Ishikawa (cell line): Measurements from ENCODE around the gene TNP2.
A peak's percentile ranks its signal among the peaks of the same experiment; 100 is the strongest.

Experiments
- CEBPB ChIP-seq: IDR thresholded peaks from 2 replicates; pipeline ENCODE4 v1.6.1; 2012
- CREB1 ChIP-seq: IDR thresholded peaks from 2 replicates; pipeline ENCODE4 v1.6.1; 2012; ENCODE audit warnings: low read depth
- EGR1 ChIP-seq: IDR thresholded peaks from 2 replicates; pipeline ENCODE4 v1.6.1; 2012
- EP300 ChIP-seq: IDR thresholded peaks from 2 replicates; pipeline ENCODE4 v1.6.1; 2012; ENCODE audit warnings: borderline replicate concordance
- FOXM1 ChIP-seq: IDR thresholded peaks from 2 replicates; pipeline ENCODE4 v1.6.1; 2012; ENCODE audit warnings: low read depth, borderline replicate concordance
- NFIC ChIP-seq: IDR thresholded peaks from 2 replicates; pipeline ENCODE4 v1.6.1; 2012
- RAD21 ChIP-seq: IDR thresholded peaks from 2 replicates; pipeline ENCODE4 v1.6.1; 2012; ENCODE audit warnings: low read depth
- TAF1 ChIP-seq: IDR thresholded peaks from 2 replicates; pipeline ENCODE4 v1.6.1; 2012; ENCODE audit warnings: low read depth, mild to moderate bottlenecking
- TCF12 ChIP-seq: IDR thresholded peaks from 2 replicates; pipeline ENCODE4 v1.6.1; 2012; ENCODE audit warnings: low read depth
- TEAD4 ChIP-seq: IDR thresholded peaks from 2 replicates; pipeline ENCODE4 v1.6.1; 2012
- YY1 ChIP-seq: IDR thresholded peaks from 2 replicates; pipeline ENCODE4 v1.6.1; 2012; ENCODE audit warnings: low read depth
- ZBTB7A ChIP-seq: IDR thresholded peaks from 2 replicates; pipeline ENCODE4 v1.6.1; 2012; ENCODE audit warnings: low read depth
- TF ChIP-seq, protein P1 (sequence below): IDR thresholded peaks from 2 replicates; pipeline ENCODE4 v1.6.1; 2012
- TF ChIP-seq, protein P2 (sequence below): IDR thresholded peaks from 2 replicates; pipeline ENCODE4 v1.6.1; 2012
- TF ChIP-seq, protein P3 (sequence below): IDR thresholded peaks from 2 replicates; pipeline ENCODE4 v1.6.1; 2012; ENCODE audit warnings: low read depth, mild to moderate bottlenecking

Gene TNP2

DNA sequence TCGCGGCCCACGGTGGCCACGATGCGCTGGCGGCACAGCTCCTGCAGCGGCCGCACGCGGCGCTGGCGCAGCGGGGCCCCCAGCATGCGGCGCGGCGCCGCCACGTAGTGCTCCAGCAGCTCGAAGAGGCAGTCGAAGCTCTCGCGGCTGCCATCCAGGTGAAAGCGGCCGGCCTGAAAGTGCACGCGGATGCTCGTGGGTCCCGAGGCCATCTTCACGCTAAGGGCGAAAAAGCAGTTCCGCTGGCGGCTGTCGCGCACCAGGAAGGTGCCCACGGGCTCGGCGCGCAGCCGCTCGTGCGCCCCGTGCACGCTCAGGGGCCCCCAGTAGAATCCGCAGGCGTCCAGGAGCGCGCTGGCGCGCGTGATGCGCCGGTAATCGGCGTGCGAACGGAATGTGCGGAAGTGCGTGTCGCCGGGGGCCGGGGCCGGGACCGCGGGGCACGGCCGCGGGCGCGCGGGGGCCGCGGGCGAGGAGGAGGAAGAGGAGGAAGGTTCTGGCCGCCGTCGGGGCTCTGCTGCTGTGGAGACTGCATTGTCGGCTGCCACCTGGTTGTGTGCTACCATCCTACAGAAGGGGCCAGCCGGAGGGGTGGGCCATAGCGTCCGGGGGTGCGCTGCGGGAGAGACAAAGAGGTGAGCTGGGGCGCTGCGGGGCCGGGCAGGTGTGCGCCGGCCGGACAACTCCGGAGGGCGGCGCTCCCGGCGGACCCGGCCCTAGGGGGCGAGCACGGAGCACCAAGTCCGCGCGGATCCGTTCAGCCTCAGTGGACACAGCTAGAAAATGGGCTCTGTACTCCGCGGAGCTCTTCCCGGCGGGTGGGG lies 14.0 kb downstream of the TNP2 start:
- TF ChIP-seq RAD21 = no peak
- TF ChIP-seq EP300 = 0 out of 2 replicates have a peak, but pooled peaks have one; percentile 11

DNA sequence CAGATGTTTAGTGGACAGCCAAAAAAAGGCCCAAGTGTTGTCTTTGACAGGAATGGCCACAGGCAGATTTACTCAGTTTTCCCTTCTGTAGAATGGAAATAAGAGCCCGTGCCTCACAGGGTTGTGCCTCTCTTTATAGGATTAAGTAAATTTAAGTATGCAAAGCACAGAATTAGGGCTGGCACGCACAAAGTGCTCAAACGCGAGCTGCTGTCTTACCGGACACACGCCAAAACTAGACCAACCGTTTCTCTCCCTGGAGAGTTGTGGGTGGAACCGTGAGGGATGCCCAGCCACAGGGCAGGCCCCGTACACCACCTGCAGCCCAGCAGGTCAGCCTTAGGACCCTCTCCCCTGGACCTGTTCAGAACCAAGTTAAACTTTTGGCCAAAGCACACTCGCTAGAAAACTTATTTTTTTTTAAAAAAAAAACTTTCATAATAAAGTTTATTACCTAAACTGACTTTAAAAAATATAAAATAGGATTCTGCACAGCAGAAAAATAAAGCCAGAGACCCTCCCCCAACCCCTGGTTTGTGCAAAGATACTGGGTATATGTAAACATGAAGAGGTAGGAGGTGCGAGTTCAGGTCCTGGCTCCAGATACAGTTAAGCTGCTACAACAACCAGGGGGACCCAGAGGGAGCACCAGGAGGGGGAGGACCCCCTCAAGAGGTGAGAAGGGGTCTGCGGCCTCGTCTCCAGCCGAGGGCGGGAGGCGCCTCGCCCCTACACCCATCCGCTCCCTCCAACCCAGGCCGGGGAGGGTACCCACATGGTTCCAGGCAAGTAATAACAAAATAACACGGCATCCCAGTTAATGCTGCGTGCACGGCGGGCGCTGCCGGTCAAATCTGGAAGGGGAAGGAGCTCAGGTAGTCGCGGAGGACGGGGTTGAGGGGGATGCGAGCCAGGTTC lies 14.9 kb downstream of the TNP2 start:
- no peak for TF ChIP-seq CEBPB
- TF ChIP-seq EP300 = no peak
- TF ChIP-seq TCF12 = no peak
- TF ChIP-seq YY1 = no peak
- TF ChIP-seq ZBTB7A = no peak
- TF ChIP-seq FOXM1 = no peak
- no peak for TF ChIP-seq TAF1
- TF ChIP-seq TEAD4 = no peak
- no peak for TF ChIP-seq NFIC
- TF ChIP-seq, protein P1, sequence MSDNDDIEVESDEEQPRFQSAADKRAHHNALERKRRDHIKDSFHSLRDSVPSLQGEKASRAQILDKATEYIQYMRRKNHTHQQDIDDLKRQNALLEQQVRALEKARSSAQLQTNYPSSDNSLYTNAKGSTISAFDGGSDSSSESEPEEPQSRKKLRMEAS = no peak

DNA sequence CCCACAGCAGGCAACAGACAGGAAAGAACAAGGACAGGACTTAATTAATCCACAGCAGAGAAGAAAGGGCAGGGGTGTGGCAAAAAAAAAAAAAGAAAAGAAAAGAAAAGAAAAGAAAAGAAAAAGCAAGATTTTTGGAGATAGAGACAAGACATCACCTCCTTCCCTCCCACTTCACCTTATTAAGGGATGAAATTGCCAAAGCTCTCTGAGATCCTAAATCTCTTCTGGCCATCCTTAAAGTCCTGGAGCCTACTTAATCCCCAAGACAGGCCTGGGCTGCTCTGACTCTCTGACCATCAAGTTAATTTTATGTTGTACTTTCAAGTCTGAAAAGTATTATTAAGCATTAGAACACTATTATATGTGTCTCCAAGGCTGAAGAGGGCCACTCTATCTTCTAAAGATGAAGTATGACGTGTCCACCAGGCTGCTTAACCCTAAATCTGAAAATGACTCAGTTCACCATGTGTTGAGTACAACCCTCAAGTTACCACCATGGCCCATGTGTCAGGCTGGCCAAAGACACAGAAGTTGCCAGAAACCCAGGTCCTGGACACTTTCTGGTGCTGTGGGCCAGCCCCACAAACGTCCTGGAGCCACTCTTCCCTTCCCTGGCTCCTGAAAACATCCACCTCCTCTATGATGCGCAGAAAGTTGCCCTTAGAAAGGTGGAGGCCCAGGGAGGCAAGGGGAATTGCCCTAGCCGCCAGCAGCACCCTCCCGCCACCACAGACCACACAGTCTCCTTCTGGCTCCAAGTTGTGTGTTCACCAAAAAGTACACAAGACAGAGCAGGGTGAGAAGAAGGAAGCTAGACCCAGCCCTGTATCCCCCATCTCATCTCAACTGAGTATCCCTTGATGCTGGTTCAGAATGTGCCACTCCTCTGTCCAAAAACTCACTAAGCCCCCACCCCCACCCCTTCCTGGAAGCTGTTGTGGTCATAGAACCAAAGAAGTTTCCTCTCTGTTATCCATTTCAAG lies 15.8 kb downstream of the TNP2 start:
- TF ChIP-seq CREB1 = no peak
- TF ChIP-seq CEBPB = no peak
- no peak for TF ChIP-seq TEAD4

DNA sequence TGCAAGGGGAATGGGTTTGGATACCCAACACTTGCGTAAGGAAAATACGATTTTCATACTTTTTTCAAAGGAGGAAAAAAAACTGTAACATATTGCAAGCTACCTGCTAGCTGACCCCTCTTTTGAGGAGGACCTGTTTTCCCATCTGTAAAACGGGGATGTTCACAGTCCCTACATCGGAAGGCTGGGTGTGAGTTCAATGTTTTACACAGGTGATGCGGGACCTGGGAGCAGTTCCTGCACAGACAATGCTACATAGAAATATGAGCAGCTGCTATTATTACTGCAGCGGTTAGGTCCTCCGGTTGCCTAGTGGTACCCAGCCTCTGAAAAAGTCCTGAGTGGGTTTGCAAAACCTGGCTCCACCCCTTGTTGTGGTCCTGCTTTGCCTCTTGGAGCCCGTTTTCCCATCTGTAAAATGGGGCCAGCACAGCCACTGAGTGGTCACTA lies 16.6 kb downstream of the TNP2 start:
- TF ChIP-seq TAF1 (no peak), NFIC (no peak), YY1 (no peak), EGR1 (no peak), ZBTB7A (no peak), TEAD4 (no peak), TCF12 (no peak), FOXM1 (no peak), EP300 (no peak)
- TF ChIP-seq, protein P1 = no peak

DNA sequence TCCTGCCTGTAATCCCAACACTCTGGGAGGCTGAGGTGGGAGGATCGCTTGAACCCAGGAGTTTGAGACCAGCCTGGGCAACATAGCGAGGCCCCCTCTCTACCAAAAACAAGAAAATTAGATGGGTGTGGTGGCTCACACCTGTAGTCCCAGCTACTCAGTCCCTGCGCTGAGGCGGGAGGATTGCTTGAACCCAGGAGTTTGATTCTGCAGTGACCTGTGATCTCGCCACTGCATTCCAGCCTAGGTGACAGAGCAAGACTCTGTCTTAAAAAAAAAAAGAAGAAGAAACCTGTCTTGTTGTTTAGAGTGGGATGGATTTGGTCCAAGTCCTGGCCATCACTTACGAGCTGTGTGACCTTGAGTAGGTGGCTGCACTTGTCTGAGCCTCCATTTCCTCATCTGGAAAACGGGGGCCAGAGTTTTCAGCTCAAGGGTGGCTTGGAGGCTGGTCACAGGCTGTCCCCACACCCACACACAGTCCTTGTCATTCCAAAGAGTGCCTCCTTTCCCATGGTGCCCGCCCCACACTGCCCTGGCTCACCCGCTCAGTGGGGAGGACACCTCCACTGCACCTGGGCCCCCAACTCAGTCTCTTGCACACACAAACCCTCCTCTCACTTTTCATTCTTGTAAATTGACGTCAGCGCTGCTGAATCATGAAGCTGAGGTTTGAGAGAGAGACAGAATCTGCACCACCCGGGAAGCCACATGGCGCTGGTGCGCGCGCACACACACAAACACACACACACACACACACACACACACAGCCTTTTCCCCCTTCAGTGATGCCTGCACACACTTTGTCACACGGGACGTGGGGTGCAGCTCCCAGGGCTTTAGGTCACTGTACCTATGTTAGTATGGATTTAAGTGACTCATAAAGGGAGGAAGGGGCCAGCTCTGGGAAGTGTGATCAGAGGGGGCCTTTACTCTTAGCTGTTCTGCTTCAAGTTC lies 17.3 kb downstream of the TNP2 start:
- TF ChIP-seq RAD21 (no peak), TCF12 (no peak), YY1 (no peak), FOXM1 (no peak), EGR1 (no peak), NFIC (no peak), TAF1 (no peak), ZBTB7A (no peak), CEBPB (no peak), CREB1 (no peak), EP300 (no peak), TEAD4 (no peak)
- TF ChIP-seq, protein P2, sequence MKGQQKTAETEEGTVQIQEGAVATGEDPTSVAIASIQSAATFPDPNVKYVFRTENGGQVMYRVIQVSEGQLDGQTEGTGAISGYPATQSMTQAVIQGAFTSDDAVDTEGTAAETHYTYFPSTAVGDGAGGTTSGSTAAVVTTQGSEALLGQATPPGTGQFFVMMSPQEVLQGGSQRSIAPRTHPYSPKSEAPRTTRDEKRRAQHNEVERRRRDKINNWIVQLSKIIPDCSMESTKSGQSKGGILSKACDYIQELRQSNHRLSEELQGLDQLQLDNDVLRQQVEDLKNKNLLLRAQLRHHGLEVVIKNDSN = no peak
- TF ChIP-seq, protein P3, sequence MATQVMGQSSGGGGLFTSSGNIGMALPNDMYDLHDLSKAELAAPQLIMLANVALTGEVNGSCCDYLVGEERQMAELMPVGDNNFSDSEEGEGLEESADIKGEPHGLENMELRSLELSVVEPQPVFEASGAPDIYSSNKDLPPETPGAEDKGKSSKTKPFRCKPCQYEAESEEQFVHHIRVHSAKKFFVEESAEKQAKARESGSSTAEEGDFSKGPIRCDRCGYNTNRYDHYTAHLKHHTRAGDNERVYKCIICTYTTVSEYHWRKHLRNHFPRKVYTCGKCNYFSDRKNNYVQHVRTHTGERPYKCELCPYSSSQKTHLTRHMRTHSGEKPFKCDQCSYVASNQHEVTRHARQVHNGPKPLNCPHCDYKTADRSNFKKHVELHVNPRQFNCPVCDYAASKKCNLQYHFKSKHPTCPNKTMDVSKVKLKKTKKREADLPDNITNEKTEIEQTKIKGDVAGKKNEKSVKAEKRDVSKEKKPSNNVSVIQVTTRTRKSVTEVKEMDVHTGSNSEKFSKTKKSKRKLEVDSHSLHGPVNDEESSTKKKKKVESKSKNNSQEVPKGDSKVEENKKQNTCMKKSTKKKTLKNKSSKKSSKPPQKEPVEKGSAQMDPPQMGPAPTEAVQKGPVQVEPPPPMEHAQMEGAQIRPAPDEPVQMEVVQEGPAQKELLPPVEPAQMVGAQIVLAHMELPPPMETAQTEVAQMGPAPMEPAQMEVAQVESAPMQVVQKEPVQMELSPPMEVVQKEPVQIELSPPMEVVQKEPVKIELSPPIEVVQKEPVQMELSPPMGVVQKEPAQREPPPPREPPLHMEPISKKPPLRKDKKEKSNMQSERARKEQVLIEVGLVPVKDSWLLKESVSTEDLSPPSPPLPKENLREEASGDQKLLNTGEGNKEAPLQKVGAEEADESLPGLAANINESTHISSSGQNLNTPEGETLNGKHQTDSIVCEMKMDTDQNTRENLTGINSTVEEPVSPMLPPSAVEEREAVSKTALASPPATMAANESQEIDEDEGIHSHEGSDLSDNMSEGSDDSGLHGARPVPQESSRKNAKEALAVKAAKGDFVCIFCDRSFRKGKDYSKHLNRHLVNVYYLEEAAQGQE = no peak
- TF ChIP-seq, protein P1 = no peak
